Hepatocyte (in vitro differentiated cells): ENCODE measurements around the gene CNFN. TPM values are rescaled to one million over a fixed set of nuclear protein-coding genes. Genes with fewer than 3 reads are reported as not detected.

Experiments used
- DNase-seq: peaks from one replicate; pipeline ENCODE4 v3.0.0-alpha.2; 2016; ENCODE audit warnings: low spot score
- H2AFZ ChIP-seq: fragments of 200-600 bp; sonication (generic); 2 replicates; pipeline ENCODE4 v1.6.0; 2016; ENCODE audit warnings: antibody characterized with exemption, mild to moderate bottlenecking
- H3K27ac ChIP-seq: fragments of 200-600 bp; sonication (generic); 2 replicates; pipeline ENCODE4 v1.5.1; 2016; ENCODE audit warnings: mild to moderate bottlenecking
- H3K27me3 ChIP-seq: fragments of 200-600 bp; sonication (generic); 2 replicates; pipeline ENCODE4 v1.6.1; 2016
- H3K36me3 ChIP-seq: fragments of 200-600 bp; sonication (generic); replicated peaks from 2 replicates; pipeline ENCODE4 v1.5.1; 2016; ENCODE audit warnings: low read depth; ENCODE audit not compliant: insufficient read depth
- H3K4me1 ChIP-seq: fragments of 200-600 bp; sonication (generic); 2 replicates; pipeline ENCODE4 v1.5.1; 2016; ENCODE audit warnings: mild to moderate bottlenecking, moderate library complexity; ENCODE audit not compliant: insufficient read depth
- H3K4me2 ChIP-seq: fragments of 200-600 bp; sonication (generic); 2 replicates; pipeline ENCODE4 v1.6.0; 2016
- H3K4me3 ChIP-seq: fragments of 200-600 bp; sonication (generic); 2 replicates; pipeline ENCODE4 v1.5.1; 2016; ENCODE audit warnings: mild to moderate bottlenecking
- H3K79me2 ChIP-seq: fragments of 200-600 bp; sonication (generic); 2 replicates; pipeline ENCODE4 v1.6.0; 2017; ENCODE audit warnings: mild to moderate bottlenecking
- H3K9me2 ChIP-seq: fragments of 200-600 bp; sonication (generic); replicated peaks from 2 replicates; pipeline ENCODE4 v1.6.0; 2017; ENCODE audit warnings: mild to moderate bottlenecking; ENCODE audit not compliant: insufficient read depth
- H3K9me3 ChIP-seq: fragments of 200-600 bp; sonication (generic); 2 replicates; pipeline ENCODE4 v1.5.1; 2016; ENCODE audit warnings: low read depth, mild to moderate bottlenecking
- H4K20me1 ChIP-seq: fragments of 200-600 bp; sonication (generic); 2 replicates; pipeline ENCODE4 v1.6.0; 2016; ENCODE audit warnings: mild to moderate bottlenecking; ENCODE audit not compliant: insufficient read depth, poor library complexity, severe bottlenecking
- CTCF ChIP-seq: fragments of 200-600 bp; sonication (generic); IDR thresholded peaks from 2 replicates; pipeline ENCODE4 v1.5.1; 2016; ENCODE audit warnings: antibody characterized with exemption, mild to moderate bottlenecking; ENCODE audit not compliant: poor library complexity
- EZH2 ChIP-seq: fragments of 200-600 bp; sonication (generic); IDR thresholded peaks from 2 replicates; pipeline ENCODE4 v1.6.1; 2016; ENCODE audit warnings: antibody characterized with exemption, mild to moderate bottlenecking, borderline replicate concordance
- EZH2phosphoT487 ChIP-seq: fragments of 200-600 bp; sonication (generic); IDR thresholded peaks from one replicate; pipeline ENCODE4 v1.6.1; 2018; ENCODE audit warnings: antibody characterized with exemption, mild to moderate bottlenecking, low read depth, moderate library complexity; ENCODE audit not compliant: unreplicated experiment, severe bottlenecking
- WGBS: methylation state at CpG from one replicate; pipeline ENCODE4 v1.1.6; 2016; ENCODE audit warnings: low lambda C conversion rate; ENCODE audit errors: missing lambda C conversion rate; 5-methylcytosine and 5-hydroxymethylcytosine counted together
- polyA plus RNA-seq: library from polyadenylated mRNA; unstranded; fragments of >200 nt; fragmentation: Nextera tagmentation; extraction: Ambion mirVana; gene quantifications from 2 replicates; pipeline ENCODE4 v1.2.1, GENCODE V29; 2016
- total RNA-seq: library from RNA; depleted of rRNA; stranded (reverse); fragments of >200 nt; gene quantifications from 2 replicates; pipeline ENCODE4 v1.2.3, GENCODE V29; 2014

Gene CNFN
- total and polyA plus RNA-seq, 2 experiments from 2014 or later: 0.93 to 8.3 TPM

- Histone ChIP-seq H3K4me2 (no peak overlapping the region), H4K20me1 (no peaks in the 10 kb centered on the region), H3K27me3 (no peaks in the 10 kb centered on the region), H3K27ac (no peak overlapping the region), H3K79me2 (no peaks in the 10 kb centered on the region), H2AFZ (no peak overlapping the region), H3K9me3 (no peaks in the 10 kb centered on the region), H3K36me3 (no peaks in the 10 kb centered on the region), H3K9me2 (no peaks in the 10 kb centered on the region), H3K4me1 (no peaks in the 10 kb centered on the region), H3K4me3 (no peak overlapping the region)
- DNase-seq: no peak
- TF ChIP-seq EZH2phosphoT487 (no peak), EZH2 (no peak), CTCF (no peak)
- WGBS: 93% methylated on average over 11 of the region's 12 CpGs
These were observed 34.2 kb downstream of the CNFN start for GRCh38 chr19:42355896-42356295.

- TF ChIP-seq EZH2: no peak
- TF ChIP-seq CTCF: no peak
- no peak for TF ChIP-seq EZH2phosphoT487
- Histone ChIP-seq H3K27me3 (no peaks in the 10 kb centered on the region), H3K4me1 (no peaks in the 10 kb centered on the region), H2AFZ (no peak overlapping the region), H3K79me2 (no peaks in the 10 kb centered on the region), H3K36me3 (no peaks in the 10 kb centered on the region), H4K20me1 (no peaks in the 10 kb centered on the region), H3K9me3 (no peaks in the 10 kb centered on the region), H3K27ac (no peak overlapping the region), H3K9me2 (no peaks in the 10 kb centered on the region), H3K4me2 (no peak overlapping the region), H3K4me3 (no peak overlapping the region)
- no peak for DNase-seq
- 96% methylated on average over 26 of the region's 29 CpGs for WGBS
These were observed 36.6 kb downstream of the CNFN start for GRCh38 chr19:42353341-42354015.

GRCh38 chr19:42352301-42353259 lies 37.5 kb downstream of the CNFN start:
- Histone ChIP-seq H3K79me2 (no peaks in the 10 kb centered on the region), H3K4me3 (no peak overlapping the region), H3K9me3 (no peaks in the 10 kb centered on the region), H3K36me3 (no peaks in the 10 kb centered on the region), H3K9me2 (no peaks in the 10 kb centered on the region), H2AFZ (no peak overlapping the region), H3K27ac (no peak overlapping the region), H3K4me2 (no peak overlapping the region), H3K27me3 (no peaks in the 10 kb centered on the region), H4K20me1 (no peaks in the 10 kb centered on the region), H3K4me1 (no peaks in the 10 kb centered on the region)
- 97% methylated on average over 24 of the region's 31 CpGs for WGBS
- no peak for DNase-seq
- TF ChIP-seq EZH2phosphoT487: no peak
- no peak for TF ChIP-seq CTCF
- TF ChIP-seq EZH2: no peak
